Progenitor cell of endocrine pancreas (in vitro differentiated cells): ENCODE data around the gene EIF1. TPM values are rescaled to one million over a fixed set of nuclear protein-coding genes. Genes with fewer than 3 reads are reported as not detected.
A peak's percentile ranks its signal among the peaks of the same experiment; 100 is the strongest.

Experiments used
- DNase-seq: peaks from one replicate; pipeline ENCODE4 v3.0.0; 2021; ENCODE audit warnings: low spot score; ENCODE audit not compliant: unreplicated experiment
- H3K27ac Mint-ChIP-seq: 2 replicates; pipeline ENCODE4 v1.8.0; 2021; ENCODE audit warnings: mild to moderate bottlenecking, moderate library complexity, mixed read lengths
- H3K27me3 Mint-ChIP-seq: 2 replicates; pipeline ENCODE4 v1.8.0; 2021; ENCODE audit warnings: mixed read lengths
- H3K36me3 Mint-ChIP-seq: 2 replicates; pipeline ENCODE4 v1.8.0; 2022; ENCODE audit warnings: mixed read lengths; ENCODE audit not compliant: insufficient read depth
- H3K4me1 Mint-ChIP-seq: 2 replicates; pipeline ENCODE4 v1.8.0; 2021; ENCODE audit warnings: low read depth, mixed read lengths
- H3K4me3 Mint-ChIP-seq: 2 replicates; pipeline ENCODE4 v1.8.0; 2021; ENCODE audit warnings: low read depth, mild to moderate bottlenecking, moderate library complexity, mixed read lengths
- H3K9me3 Mint-ChIP-seq: 2 replicates; pipeline ENCODE4 v1.8.0; 2021; ENCODE audit warnings: low read depth, mixed read lengths
- total RNA-seq: library from RNA; stranded (reverse); gene quantifications from 2 replicates; pipeline ENCODE4 v1.2.1, GENCODE V29; 2021
- TF ChIP-seq, protein P1 (sequence below): fragments of 200-600 bp; sonication (generic); IDR thresholded peaks from one replicate; pipeline ENCODE4 v1.5.0; 2021; ENCODE audit warnings: antibody characterized with exemption, mild to moderate bottlenecking; ENCODE audit not compliant: unreplicated experiment

Gene EIF1
- total RNA-seq, 1 donor from 2014 or later = 622 TPM

DNA sequence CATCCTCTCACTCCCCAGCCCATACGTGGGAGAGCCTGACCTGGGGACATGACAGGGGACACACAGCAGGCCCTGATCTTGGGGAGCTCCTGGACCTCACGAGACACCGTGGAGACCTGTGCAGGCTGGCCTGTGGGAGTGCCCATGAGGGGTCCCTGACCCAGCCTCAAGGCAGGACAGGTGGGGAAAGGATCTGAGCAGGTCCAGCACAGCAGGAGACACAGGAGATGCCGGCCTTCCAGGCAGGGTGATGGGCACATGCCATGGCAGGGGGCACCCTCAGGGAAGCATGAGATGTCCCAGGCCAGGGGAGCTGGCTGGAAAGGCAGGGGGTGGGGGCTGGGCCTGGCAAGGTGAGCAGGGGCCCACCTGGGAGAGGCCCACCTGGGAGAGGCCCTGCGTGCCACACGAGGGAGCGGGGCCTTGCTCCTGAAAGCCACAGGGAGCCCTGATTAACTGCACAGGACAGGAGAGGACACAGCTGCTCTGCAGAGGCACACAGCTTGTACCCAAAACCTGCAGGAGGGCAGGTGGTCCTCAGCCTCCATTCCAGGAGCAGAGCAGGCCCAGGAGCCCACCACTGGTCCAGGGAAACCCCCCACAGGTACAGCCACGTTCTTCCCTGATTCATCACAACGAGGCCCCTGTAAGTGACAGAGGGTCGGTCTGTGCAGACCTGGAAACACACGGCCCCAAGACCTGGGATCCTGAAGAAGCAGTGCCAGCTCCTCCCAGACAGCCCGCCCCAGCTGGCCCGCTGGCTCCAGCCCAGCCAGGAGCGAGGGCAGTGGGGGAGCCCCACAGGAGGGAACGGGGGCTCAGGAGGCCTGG is 37.7 kb upstream of the EIF1 start:
- H3K27ac Mint-ChIP-seq = no peak overlapping the region
- H3K4me3 Mint-ChIP-seq = no peak overlapping the region
- H3K27me3 Mint-ChIP-seq = no peaks in the 10 kb centered on the region
- H3K9me3 Mint-ChIP-seq = no peaks in the 10 kb centered on the region
- DNase-seq = no peak
- H3K36me3 Mint-ChIP-seq = no peaks in the 10 kb centered on the region
- TF ChIP-seq, protein P1, sequence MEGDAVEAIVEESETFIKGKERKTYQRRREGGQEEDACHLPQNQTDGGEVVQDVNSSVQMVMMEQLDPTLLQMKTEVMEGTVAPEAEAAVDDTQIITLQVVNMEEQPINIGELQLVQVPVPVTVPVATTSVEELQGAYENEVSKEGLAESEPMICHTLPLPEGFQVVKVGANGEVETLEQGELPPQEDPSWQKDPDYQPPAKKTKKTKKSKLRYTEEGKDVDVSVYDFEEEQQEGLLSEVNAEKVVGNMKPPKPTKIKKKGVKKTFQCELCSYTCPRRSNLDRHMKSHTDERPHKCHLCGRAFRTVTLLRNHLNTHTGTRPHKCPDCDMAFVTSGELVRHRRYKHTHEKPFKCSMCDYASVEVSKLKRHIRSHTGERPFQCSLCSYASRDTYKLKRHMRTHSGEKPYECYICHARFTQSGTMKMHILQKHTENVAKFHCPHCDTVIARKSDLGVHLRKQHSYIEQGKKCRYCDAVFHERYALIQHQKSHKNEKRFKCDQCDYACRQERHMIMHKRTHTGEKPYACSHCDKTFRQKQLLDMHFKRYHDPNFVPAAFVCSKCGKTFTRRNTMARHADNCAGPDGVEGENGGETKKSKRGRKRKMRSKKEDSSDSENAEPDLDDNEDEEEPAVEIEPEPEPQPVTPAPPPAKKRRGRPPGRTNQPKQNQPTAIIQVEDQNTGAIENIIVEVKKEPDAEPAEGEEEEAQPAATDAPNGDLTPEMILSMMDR = no peak
- H3K4me1 Mint-ChIP-seq = peaks cover 16% of the 10 kb centered on the region

DNA sequence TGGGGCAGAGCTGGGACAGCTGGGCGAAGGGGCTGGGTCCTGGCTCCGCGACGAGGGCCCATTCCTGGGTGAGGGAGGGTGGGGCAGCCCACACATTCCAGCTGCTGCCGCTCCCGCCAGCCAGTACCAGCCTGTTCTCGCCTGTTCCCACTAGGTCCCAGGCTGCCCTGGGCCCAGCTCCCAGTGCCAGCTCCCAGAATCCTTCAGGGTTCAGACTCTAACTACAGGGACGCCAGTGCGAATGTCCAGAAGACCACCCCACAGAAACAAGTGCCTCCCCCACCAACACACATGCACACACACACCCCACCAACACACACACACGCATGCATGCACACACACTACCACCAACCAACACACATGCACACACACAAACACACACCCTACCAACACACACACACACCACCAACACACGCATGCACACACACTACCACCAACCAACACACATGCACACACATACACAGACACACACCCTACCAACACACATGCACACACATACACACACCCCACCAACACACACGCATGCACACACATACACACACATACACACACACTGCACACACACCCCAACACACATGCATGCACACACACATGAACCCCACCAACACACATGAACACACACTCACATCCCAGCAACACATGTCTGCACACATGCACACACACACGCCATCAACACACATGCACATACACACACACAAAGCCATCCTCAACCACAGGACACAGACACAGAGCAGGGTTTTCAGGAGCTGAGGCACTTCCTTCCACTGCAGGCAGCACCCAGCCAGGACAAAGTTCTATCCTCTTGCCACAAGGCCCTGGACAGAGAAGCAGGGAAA is 36.8 kb upstream of the EIF1 start:
- Mint-ChIP-seq H3K36me3 (no peaks in the 10 kb centered on the region), H3K9me3 (no peaks in the 10 kb centered on the region), H3K4me3 (no peak overlapping the region), H3K27ac (peak overlapping the region; percentile 84), H3K4me1 (peaks cover 16% of the 10 kb centered on the region), H3K27me3 (no peaks in the 10 kb centered on the region)
- no peak for DNase-seq
- TF ChIP-seq, protein P1 = no peak

DNA sequence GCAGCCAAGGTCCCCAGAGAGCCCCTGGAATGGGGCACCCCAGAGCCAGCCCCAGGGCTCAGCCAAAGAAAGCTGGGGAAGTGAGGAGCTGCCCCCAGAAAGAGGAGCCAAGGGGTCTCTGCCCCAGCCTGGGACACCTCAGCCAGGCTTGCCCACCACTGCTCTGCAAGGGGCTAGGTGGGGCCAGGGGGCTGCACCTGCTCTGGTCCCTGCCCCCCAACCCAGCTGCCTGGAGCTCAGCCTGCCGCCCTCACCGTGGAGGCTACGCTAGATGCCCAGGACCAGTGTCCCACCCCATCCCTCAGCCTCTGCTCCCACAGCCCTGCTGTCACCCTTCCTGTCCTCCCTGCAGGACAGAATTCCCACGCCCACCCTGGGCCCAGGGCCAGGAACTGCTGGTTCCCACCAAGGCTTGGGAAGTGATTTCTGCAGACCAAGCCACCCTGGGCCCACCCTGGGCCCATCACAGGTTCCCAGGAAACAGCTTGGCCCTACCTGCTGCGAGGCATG is 36.2 kb upstream of the EIF1 start:
- H3K36me3 Mint-ChIP-seq = no peaks in the 10 kb centered on the region
- no peak overlapping the region for H3K27ac Mint-ChIP-seq
- H3K27me3 Mint-ChIP-seq = no peaks in the 10 kb centered on the region
- no peaks in the 10 kb centered on the region for H3K9me3 Mint-ChIP-seq
- DNase-seq = no peak
- peaks cover 16% of the 10 kb centered on the region for H3K4me1 Mint-ChIP-seq
- H3K4me3 Mint-ChIP-seq = no peak overlapping the region
- TF ChIP-seq, protein P1 = no peak

DNA sequence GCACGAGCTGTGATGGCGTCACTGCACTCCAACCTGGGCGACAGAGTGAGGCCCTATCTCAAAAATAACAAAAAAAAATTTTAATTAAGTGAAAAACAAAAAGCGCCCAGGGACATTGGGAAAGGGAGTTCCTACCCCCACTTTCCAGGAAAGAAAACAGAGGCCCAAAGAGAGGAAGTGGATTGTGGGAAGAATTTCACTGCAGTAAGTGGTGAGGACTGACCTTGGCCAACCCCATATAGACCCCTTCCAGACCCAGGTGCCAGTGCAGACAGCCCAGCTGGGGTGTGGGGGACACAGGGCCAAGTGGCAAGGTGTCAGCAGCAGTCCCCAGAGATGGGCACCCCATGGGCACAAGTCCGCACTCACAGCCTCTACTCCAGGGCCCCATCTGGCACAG is 35.3 kb upstream of the EIF1 start:
- Mint-ChIP-seq H3K4me3 (no peak overlapping the region), H3K27me3 (no peaks in the 10 kb centered on the region), H3K27ac (no peak overlapping the region)

More for the DNA sequence above, 35.3 kb upstream of the EIF1 start:
- Mint-ChIP-seq H3K9me3 (no peaks in the 10 kb centered on the region), H3K36me3 (no peaks in the 10 kb centered on the region), H3K4me1 (peaks cover 12% of the 10 kb centered on the region)
- DNase-seq = no peak
- TF ChIP-seq, protein P1 = no peak
